ENCODE measurements around the gene TRAPPC12.

The TRAPPC12 gene

DNA sequence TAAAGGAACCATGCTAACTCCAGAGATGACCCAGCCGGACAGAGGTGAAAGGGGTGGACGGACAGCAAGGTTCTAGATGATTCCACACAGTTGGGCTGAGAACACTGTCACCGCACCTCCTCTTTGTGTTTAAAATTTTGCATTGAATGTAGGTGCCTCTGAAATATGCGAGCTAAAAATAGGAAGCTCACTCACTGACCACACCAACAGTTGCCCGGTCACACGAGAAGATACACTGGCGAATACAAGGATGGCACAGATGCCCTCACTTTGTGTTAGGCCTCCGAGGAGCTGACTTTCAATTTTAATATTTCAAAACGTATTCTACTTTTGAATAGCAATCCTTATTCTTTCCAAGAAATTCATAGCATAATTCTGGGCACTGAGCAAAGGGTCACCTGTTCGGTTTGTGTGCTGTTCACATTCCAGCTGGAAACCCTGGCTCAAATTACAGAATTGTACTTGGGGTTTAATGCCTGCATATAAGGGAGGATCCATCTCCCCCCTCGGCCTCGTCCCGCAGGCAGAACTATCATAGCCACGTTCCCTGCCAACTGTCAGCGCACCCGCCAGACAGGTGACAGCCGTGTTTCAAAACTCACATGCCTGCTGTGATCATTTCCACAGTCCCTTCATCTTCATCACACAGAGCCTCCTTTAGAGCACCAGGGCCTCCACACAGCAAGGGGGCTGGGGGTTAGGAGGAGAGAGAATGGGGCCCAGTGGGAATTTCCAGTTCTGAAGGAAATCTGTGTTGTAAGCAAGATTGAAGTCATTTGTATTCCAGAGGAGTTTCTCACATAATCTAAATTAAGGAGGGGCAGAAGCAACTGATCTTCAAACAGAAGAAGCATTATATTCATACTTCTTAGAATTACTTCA lies 91.6 kb downstream of the TRAPPC12 start:
- no peak for DNase-seq

DNA sequence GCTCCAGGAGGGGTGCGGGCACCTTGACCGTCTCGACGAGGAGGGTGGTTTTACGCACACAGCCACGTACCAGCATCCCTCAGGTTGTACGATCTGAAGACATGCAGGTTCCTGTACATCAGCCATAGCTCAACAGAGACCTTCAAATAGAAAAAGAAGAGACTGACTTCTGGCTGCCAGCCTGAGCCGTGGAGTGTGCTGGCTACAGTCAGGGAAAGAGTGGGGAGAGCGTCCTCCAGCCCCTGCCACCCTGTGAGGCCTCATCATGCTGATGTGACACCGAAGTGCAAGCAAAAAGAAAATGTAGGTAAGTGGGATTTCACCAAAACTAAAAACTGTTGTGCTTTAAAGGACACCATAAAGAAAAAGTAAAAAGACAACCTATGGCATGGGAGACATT lies 92.8 kb downstream of the TRAPPC12 start:
- DNase-seq = no peak

DNA sequence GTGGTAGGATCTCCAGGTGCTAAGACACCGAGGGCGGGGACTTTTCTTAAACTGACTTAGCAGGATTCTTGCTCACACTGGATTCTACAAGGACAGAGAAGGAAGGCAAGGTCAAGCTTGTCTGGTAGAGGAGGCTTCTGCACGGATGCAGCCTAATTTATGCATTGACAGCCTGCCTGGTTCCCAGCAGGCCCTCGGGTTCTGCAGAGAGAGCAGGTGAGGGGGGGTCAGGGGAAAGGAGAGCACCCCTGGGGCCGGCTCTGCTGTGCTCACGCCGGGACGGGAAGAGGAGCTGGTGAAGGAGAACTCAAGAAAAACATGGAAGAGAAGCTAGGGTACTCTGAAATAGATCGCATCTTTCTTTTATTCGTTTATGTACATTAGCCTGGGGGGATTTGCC lies 93.5 kb downstream of the TRAPPC12 start:
- DNase-seq = no peak

DNA sequence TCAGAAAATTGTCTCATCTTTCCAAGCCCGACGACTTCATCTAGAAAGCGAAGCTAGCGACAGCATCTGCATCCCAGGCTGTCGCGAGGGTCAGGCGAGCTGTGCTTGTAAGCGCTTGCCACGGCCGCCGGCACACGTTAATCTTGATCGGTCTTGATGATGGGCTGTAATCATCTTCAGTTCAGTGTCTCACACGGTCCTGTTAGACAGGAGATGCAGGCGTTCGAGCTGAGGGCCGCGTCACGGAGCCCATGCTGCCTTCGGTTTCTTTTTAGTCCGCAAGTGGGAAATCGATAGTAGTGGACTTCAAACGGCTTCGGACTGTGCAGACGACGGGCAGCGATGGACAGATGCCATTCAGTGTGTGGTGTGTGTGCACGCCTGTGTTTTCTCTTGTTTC lies 96.3 kb downstream of the TRAPPC12 start:
- no peak for DNase-seq

DNA sequence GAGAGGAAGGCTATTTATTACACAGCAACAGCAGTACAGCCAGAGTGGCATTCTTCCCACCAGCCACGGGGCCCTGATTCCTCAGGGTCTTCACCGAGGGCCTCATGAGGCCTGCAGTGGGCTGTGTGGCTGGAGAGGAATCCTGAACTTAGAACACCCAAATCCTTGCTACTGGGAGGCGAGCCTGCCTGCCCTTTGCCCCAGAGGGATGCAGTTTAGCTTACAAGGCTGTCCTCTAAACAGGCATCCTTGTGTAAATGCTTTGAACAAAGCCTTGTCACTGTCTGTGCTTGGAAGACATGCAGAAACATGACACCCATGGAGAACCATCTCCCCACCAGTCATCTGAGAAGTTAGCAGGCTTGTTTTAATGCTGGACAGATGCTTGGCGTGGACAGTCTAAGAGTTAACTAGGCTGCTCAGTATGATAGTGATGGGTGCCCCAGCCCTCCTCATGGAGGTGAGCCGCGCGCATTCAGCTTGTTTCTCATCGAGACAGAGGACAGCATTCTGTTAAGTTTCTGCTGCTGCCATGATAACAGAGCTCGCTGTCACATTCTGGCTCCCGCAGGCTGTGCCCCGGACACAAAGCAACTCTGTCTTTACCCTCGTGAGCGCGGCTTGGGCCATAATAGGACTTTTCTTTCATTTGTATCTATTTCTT lies 97.0 kb downstream of the TRAPPC12 start:
- DNase-seq = no peak

DNA sequence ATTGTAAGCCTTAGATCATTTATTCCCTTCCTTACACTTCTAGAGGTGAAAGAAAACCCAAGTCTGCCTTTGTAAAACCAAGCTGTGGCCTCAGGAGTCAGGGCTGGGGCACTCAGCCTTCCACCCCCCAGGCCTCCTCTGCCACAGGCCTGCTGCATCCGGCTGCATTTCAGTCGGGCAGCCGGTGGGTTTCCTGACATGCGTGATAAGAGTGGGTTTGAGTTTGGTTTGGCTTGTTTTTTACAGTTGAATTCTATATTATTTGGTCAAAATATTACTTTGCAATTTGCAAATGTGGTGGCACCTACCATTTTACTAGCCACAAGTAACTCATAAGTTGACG lies 97.5 kb downstream of the TRAPPC12 start:
- no peak for DNase-seq

DNA sequence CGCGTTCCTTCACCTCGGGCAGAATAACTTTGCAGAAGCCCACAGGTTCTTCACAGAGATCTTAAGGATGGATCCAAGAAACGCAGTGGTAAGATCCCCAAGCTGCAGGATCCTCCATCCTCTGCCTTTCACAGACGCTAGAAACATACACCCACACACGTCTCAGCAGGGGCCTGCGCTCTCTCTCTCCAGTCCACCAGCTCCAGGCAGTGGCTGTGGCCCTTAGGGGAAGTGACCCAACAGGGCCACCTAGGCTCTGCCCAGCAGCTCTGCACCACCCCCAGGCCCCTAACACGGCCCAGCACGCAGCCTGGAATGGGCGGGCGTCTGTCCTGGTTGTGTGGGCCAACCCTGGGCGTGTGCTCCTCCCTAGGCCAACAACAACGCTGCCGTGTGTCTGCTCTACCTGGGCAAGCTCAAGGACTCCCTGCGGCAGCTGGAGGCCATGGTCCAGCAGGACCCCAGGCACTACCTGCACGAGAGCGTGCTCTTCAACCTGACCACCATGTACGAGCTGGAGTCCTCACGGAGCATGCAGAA lies 99.4 kb downstream of the TRAPPC12 start:
- no peak for DNase-seq

DNA sequence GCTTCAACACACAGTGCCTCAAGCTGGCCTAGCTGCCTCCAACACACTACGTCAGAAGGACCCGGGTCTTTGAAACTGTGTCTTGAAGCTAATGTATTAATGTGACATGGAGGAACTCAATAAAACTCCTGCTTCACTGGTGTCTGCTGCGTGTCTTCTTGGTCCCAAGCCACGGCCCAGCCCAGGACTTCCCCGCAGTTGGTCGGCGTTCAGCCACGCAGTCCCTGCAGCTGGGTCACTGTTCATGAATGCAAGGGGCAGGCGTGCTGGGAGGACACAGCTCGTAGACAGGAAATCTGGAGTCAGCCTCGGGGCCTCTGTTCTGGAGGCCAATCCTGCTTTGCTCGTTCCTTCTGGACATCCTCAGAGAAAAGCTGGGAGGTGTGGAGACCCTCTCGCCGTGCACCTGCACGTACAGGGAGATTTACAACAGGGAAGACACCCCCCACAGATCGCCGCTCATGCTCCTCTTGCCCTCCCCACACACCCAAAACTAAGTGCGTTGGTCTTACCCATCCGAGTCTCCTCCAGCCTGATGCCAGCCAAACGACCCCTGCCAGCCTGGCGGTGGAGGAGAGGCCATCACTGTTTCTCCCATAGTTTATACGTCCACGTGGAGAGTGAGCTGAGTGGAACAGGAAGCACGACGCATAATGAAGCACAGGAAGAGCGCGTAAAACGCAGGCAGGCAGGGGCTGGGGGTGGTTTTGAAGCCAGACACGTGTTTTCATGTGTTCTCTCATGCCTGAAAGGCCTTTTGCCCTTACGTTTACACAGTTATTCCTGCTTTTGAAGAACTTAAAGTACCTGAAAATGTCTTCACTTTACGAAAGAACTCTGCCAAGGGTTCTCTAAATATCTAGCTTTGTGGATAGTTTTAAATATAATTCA lies 100.2 kb downstream of the TRAPPC12 start:
- DNase-seq = no peak

DNA sequence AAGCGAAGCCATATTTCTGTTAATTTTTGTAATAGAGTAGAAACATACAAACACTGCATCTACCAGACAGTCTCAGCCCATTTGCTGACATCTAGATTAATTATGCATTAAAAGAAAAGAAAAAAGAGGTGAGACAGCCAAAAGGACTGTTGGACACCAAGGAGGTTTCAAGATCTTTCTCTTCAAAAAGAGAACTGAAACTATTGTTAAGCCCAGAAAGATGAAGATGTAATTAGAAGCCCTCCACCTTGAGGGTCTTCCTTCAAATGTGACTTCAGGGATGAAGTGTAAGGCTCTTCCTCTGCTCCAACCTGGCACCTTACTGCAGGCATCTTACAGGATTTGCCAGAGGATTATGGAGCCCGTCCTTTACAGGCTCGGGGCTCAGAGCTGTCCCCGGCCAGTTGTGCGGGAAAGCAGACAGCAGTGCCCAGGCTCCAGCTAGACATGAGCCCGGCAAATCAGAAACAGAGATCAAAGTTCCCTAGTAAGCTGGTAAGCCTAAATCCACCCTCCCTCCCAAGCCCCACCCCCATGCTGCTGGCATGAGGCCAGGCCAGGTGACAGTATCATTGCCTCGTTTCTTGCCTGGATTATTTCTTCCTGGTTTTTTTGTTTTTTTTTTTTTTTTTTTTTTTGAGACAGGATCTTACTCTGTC lies 101.0 kb downstream of the TRAPPC12 start:
- no peak for DNase-seq

DNA sequence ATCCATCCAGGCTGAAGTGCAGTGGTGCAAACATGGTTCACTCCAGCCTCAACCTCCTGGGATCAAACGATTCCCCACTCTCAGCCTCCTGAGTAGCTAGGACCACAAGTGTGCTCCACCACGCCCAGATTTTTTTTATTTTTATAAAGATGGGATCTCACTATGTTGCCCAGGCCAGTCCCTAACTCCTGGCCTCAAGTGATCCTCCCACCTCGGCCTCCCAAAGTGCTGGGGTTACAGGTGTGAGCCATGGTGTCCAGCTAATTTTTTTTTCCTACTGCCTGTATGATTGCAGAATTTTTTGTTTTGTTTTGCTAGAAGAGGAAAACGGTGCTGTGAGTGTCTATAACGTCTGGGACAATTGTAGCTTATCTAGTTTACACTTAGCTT lies 101.5 kb downstream of the TRAPPC12 start:
- no peak for DNase-seq

DNA sequence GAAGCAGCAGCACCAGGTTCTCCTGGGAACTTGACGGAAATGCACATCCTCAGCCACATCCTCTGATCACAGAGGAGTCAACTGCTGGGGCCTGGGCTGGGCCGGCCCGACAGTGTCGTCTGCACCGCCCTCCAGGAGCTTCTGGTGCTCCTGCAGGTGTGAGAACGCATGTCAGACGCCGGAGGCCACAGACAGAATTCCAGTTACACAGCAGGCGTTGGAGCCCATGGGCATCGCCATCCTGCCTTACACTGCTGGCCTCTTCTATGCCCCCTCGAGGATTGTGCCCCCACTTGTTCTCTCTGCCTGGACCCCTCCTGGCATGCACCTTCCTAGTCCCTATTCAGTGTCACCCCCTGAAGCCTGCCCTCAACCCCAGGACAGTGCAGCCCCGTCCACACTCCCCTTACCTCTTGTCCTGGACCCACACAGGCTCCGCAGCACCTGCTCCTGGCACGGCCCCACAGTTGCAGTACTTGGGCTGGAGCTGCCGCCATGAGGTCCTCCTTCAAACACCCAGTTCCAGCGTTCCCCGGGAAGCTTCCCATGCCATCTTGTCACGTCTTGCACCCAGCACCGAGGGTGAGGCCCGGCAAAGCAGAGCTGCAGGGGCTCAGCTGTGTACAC lies 102.4 kb downstream of the TRAPPC12 start:
- no peak for DNase-seq

DNA sequence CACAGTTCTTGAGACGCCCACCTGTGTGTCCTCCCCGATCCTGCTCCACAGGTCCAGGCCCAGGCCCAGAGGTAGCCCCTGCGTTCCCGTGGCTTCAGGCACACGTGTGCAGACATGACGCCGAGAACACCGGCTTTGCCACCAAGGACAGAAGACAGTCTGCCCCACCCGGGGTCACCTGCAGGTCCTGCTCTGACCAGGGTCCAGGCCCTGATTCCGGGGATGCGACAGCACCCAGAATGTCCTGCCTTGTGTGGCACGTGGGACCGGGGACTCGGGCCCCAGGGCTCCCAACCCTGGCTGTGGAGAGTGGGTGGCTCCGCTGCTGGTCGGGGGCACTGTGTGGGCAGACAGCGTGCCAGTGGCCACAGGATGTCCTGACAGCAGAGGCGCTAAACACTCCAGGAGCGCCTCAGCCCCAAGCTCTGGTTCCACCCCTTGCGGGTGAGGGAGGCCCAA lies 102.9 kb downstream of the TRAPPC12 start:
- DNase-seq = no peak

DNA sequence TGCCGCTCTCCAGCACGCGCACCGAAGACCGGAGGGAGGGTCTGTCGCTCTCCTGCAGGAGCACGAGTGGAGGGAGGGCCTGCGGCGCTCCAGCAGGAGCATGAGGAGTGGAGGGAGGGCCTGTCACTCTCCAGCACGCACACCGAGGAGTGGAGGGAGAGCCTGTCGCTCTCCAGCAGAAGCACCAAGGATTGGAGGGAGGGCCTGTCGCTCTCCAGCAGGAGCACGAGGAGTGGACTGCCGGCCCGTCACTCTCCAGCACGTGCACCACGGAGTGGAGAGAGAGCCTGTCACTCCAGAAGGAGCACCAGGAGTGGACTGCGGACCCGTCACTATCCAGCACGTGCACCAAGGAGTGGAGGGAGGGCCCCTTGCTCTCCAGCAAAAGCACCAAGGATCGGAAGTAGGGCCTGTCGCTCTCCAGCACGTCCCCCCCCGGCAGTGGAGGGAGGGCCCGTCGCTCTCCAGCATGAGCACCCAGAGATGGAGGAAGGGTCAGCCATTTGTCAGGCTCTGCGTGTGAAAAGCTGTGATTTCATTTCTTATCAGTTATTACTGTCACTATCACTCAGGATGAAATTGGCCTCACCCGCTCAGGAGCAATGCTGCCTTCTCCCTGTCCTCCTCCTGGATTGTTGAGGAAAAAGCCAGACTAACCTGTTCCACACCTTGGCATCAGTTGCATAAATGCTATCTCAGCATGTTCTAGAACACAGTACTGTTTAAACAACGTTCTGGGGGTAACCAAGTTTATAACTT lies 103.9 kb downstream of the TRAPPC12 start:
- no peak for DNase-seq

DNA sequence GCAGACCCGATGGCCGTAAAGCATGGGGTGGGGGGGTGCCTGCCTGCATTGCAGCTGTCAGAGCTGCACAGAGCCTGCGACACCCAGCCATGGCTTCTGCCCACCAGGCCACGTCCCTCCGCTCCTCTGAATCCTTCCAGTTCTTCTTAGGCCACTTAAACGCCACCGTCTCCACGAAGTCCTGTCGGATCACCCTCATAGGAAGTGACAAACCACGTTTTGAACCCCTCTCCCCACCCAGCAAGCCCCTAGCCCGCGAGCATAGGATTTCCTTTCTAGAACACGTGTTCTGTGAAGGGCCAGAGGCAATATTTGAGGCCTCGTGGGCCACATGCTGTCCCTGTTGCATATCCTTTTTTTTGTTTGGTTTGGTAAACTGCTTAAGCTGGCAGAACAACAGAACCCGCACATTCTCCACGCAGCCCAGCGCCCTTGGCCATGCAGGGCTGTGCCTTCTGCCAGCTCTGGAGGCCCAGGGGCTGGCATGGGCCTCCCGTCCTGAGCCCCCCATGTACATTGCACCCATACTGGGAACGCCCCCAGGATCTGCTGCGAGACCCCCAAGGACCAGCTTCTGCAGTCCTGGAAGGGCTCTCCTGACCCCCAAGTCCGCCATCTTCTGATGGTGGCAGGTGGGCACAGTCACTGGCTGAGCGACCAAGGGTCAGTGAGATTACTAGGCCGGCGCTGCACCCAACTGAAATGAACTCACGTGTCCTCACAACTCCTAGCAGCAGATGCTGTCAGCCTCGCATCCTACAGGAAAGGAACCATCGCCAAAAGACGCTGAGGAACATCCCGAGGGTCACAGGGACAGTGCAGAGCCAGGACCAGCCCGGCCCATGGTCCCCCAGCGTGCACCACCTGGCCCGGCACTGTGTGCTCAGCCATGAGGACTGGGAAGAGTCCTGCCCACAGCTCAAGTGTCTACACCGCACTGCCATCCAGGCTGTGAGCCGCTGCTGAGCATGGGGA lies 104.8 kb downstream of the TRAPPC12 start:
- no peak for DNase-seq

DNA sequence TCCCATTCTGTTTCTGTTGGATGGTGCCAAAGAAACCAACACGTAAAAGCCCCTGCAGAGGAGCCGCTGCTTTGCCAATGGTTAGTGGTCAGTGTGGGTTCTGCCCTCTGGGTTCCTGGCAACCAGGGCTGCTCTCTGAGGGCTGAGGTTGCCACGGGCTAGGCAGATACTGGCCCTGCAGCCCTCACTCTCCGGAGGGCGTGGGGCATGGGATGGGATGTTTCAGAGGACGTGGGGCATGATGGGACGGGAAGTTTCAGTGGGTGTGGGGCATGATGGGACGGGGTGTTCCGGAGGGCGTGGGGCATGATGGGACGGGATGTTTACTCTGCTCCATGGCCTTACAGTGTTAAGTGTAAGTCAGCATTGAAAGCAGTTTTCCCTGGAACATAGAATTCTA lies 105.7 kb downstream of the TRAPPC12 start:
- no peak for DNase-seq

DNA sequence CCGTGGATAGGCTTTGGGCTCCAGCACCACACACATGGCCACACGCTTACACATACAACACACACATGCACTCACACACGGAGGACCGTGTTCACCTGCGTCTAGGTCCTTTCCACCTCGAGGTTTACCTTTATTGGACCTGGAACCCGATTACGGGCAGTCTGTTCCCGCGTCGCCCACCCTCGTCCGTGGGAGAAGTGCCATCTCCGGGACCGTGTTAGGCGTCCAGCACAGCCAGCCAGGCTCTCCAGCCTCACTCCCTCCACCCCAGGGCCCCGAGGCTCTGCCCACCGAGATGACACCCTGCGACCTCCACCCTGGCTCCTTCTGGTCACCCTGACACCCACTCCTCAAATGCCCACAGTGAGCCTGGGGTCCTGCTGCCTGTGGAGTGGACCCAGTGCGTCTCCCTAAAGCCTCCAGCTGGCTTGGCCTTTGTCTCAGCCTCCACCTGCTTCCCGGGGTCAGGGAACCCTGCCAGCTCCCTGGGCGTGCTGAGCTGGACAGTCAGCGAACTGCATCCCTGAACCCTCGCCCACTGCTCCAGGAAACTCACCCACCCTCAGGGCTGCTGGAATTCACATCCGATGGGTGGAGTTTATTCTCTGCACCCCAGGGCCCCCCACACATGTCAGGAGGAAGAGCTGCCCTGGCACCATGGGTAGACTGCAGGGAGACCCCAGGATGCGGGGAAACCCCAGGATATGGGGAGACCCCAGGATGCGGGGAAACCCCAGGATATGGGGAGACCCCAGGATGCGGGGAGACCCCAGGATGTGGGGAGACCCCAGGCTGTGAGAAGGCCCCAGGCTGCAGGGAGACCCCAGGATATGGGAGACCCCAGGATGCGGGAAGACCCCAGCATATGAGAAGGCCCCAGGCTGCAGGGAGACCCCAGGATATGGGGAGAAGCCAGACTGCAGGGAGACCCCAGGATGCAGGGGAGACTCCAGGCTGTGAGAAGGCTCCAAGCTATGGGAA lies 106.8 kb downstream of the TRAPPC12 start:
- DNase-seq = no peak

DNA sequence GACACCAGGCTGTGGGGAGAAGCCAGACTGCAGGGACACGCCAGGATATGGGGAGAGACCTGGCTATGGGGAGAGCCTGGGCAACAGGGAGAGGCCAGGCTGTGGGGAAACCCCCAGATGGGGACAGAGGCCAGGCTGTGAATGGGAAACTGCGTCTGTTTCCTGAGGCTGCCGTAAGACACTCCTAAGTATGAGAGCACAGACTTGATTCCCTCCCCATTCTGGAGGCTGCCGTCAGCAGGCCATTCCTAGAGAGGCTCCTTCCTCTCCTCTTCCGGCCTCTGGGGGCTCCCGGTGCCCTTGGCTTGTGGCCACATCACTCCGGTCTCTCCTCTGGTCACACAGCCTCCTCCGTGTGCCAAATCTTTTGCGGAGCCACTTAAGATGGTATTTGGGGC lies 107.5 kb downstream of the TRAPPC12 start:
- DNase-seq = no peak

DNA sequence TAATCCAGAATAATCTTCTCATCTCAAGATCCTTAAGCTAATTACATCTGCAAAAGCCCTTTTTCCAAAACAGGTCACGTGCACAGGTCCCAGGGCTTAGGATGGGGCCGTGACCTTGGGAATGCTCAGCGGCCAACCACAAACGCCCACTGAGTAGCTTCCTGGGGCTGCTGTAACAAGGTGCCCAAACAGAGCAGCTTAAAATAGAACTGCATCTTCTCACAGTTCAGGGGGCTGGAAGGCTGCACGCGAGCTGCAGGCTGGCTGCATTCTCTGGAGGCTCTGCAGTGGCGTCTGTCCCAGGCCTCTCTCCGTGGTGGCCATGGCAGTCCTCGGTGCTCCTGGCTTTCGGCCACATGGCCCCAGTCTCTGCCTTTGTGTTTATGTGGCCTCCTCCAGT lies 107.9 kb downstream of the TRAPPC12 start:
- DNase-seq = no peak

DNA sequence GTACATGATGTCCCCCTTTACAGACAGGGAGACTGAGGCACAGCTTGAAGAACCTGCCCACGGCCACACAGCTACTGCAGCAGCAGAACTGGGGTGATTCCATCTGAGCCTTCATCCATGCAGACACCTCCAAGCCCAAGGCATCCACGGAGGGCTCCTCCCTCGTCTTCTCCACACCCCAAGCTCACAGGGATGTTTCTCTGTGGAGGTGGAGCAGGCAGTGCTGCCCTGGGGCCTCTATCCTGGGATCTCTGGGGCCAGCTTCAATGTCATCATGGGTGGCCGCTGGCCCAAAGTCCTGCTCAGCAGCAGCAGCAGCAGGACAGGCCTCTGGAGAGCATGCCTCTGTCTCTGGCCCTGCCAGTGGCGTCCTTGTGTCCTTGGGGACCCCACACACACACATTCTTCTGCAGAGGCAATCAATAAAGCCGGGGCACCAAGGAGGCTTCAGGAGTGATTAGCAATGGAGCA lies 108.6 kb downstream of the TRAPPC12 start:
- no peak for DNase-seq

Measured in stimulated activated CD4-positive, alpha-beta T cell treated with anti-CD3 and anti-CD28 coated beads, Interleukin-1b, Interleukin-23, amount 100 ng/mL, for 48 hours (primary cell).